ENCODE measurements around the gene CD99.

CD99 gene

DNA sequence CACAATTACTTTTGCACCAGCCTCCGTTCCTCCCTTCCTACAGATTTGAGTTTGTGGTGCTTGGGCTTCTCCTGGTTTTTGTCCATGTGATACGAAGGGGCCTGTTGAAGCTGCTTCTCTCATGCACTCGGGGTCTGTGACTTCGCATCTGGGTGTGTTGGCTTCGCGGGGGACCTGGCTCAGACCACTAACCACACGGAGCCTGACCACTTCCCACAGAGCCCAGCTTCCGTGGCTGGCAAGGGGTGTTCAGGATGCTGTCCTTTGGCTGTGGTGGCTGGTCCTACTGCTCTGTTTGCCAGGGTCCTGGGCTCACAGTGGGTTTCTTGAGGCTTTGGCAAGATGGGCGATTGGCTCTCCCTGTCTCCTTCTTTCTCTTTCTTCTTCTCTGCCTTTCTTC lies 41.0 kb downstream of the CD99 start:
- Histone ChIP-seq H2AFZ (ENCODE audit: low read depth, low read length, severe bottlenecking) (no peak overlapping the region), H3K9me3 (ENCODE audit: insufficient read depth, low read length) (no peaks in the 10 kb centered on the region), H3K27ac (ENCODE audit: low read depth, low read length) (no peak overlapping the region), H4K20me1 (ENCODE audit: low read depth, low read length) (no peaks in the 10 kb centered on the region), H3F3A (ENCODE audit: insufficient read depth) (no peaks in the 10 kb centered on the region), H3K9ac (ENCODE audit: low read length) (no peak overlapping the region), H3K79me2 (ENCODE audit: insufficient read depth, low read length) (no peaks in the 10 kb centered on the region), H3K27me3 (ENCODE audit: low read length) (no peaks in the 10 kb centered on the region), H3K9me2 (replicated peaks; ENCODE audit: insufficient read depth, low read length) (no peaks in the 10 kb centered on the region), H3K4me3 (ENCODE audit: insufficient read depth, low read length, poor library complexity, severe bottlenecking) (no peak overlapping the region), H3K36me3 (ENCODE audit: low read length) (no peaks in the 10 kb centered on the region), H3K4me2 (ENCODE audit: low read depth, low read length, poor library complexity, severe bottlenecking) (no peak overlapping the region)
- TF ChIP-seq, protein P1, sequence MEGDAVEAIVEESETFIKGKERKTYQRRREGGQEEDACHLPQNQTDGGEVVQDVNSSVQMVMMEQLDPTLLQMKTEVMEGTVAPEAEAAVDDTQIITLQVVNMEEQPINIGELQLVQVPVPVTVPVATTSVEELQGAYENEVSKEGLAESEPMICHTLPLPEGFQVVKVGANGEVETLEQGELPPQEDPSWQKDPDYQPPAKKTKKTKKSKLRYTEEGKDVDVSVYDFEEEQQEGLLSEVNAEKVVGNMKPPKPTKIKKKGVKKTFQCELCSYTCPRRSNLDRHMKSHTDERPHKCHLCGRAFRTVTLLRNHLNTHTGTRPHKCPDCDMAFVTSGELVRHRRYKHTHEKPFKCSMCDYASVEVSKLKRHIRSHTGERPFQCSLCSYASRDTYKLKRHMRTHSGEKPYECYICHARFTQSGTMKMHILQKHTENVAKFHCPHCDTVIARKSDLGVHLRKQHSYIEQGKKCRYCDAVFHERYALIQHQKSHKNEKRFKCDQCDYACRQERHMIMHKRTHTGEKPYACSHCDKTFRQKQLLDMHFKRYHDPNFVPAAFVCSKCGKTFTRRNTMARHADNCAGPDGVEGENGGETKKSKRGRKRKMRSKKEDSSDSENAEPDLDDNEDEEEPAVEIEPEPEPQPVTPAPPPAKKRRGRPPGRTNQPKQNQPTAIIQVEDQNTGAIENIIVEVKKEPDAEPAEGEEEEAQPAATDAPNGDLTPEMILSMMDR (IDR thresholded peaks at IDR 0.05; ENCODE audit: insufficient read depth, low read length, poor library complexity, severe bottlenecking), result no peak
- no peak for TF ChIP-seq EZH2phosphoT487 (conservative IDR thresholded peaks at IDR 0.05; ENCODE audit: low read length)

- Histone ChIP-seq H3K4me2 (ENCODE audit: low read depth, low read length, poor library complexity, severe bottlenecking) (no peak overlapping the region), H3K27me3 (ENCODE audit: low read length) (no peaks in the 10 kb centered on the region), H3K9ac (ENCODE audit: low read length) (no peak overlapping the region), H3K27ac (ENCODE audit: low read depth, low read length) (no peak overlapping the region), H3K79me2 (ENCODE audit: insufficient read depth, low read length) (no peaks in the 10 kb centered on the region), H3K4me3 (ENCODE audit: insufficient read depth, low read length, poor library complexity, severe bottlenecking) (no peak overlapping the region), H3K36me3 (ENCODE audit: low read length) (no peaks in the 10 kb centered on the region), H3F3A (ENCODE audit: insufficient read depth) (no peaks in the 10 kb centered on the region), H4K20me1 (ENCODE audit: low read depth, low read length) (no peaks in the 10 kb centered on the region), H3K9me2 (replicated peaks; ENCODE audit: insufficient read depth, low read length) (no peaks in the 10 kb centered on the region), H2AFZ (ENCODE audit: low read depth, low read length, severe bottlenecking) (no peak overlapping the region), H3K9me3 (ENCODE audit: insufficient read depth, low read length) (no peaks in the 10 kb centered on the region)
- TF ChIP-seq, protein P1 (IDR thresholded peaks at IDR 0.05; ENCODE audit: insufficient read depth, low read length, poor library complexity, severe bottlenecking), result no peak
- no peak for TF ChIP-seq EZH2phosphoT487 (conservative IDR thresholded peaks at IDR 0.05; ENCODE audit: low read length)
Measured at GRCh38 chrX:2732649-2733048, 41.6 kb downstream of the CD99 start.

GRCh38 chrX:2733286-2733685 lies 42.2 kb downstream of the CD99 start:
- Histone ChIP-seq H3K27me3 (ENCODE audit: low read length) (no peaks in the 10 kb centered on the region), H4K20me1 (ENCODE audit: low read depth, low read length) (no peaks in the 10 kb centered on the region), H3K79me2 (ENCODE audit: insufficient read depth, low read length) (no peaks in the 10 kb centered on the region), H3F3A (ENCODE audit: insufficient read depth) (no peaks in the 10 kb centered on the region), H3K27ac (ENCODE audit: low read depth, low read length) (no peak overlapping the region), H3K9me3 (ENCODE audit: insufficient read depth, low read length) (no peaks in the 10 kb centered on the region), H3K4me2 (ENCODE audit: low read depth, low read length, poor library complexity, severe bottlenecking) (no peak overlapping the region), H3K4me3 (ENCODE audit: insufficient read depth, low read length, poor library complexity, severe bottlenecking) (no peak overlapping the region), H3K9me2 (replicated peaks; ENCODE audit: insufficient read depth, low read length) (no peaks in the 10 kb centered on the region), H3K9ac (ENCODE audit: low read length) (no peak overlapping the region), H2AFZ (ENCODE audit: low read depth, low read length, severe bottlenecking) (no peak overlapping the region), H3K36me3 (ENCODE audit: low read length) (no peaks in the 10 kb centered on the region)
- TF ChIP-seq, protein P1 (IDR thresholded peaks at IDR 0.05; ENCODE audit: insufficient read depth, low read length, poor library complexity, severe bottlenecking), result no peak
- TF ChIP-seq EZH2phosphoT487 (conservative IDR thresholded peaks at IDR 0.05; ENCODE audit: low read length), result no peak

Data from SU-DHL-6 (cell line).